HCT116 (cell line): ENCODE data around the gene ITM2B. TPM values are rescaled to one million over a fixed set of nuclear protein-coding genes. Genes with fewer than 3 reads are reported as not detected.

Experiments
- ATAC-seq: fragments of 200-7000 bp; cut with Tn5 transposase; 2 replicates; pipeline ENCODE4 v1.9.1; 2020; ENCODE audit warnings: mild to moderate bottlenecking, moderate library complexity
- BruUV-seq: library from RNA; stranded (reverse); fragments of 400-500 nt; replicated peaks from 2 replicates; lab custom pipeline; 2021; lab: Mats Ljungman, UMichigan
- CTCF ChIA-PET: fragments of 300-600 bp; sonication (Branson Sonifier 250); formaldehyde crosslinking; loops from one replicate; lab custom pipeline; 2021; ENCODE audit warnings: antibody characterized with exemption; lab: Charles Lee
- POLR2A ChIA-PET: fragments of 300-600, 350-600 bp; sonication (Branson Sonifier 250); formaldehyde crosslinking; loops from one replicate; lab custom pipeline; 2021; ENCODE audit warnings: antibody characterized with exemption; lab: Charles Lee
- RAD21 ChIA-PET, 2 experiments: fragments of 300-600 bp; sonication (Branson Sonifier 250); formaldehyde crosslinking; loops; one replicate each; lab custom pipeline; 2023; ENCODE audit warnings: low total read pairs in 2 of 2; ENCODE audit not compliant: uncharacterized antibody in 2 of 2, unreplicated experiment in 2 of 2, low non-redundant PET in 1 of 2; lab: Charles Lee
- DNase-seq: peaks from one replicate; pipeline ENCODE4 v3.0.0-alpha.2; 2010; ENCODE audit warnings: low read depth, low spot score
- H2AFZ ChIP-seq: fragments of 200-600 bp; shearing (Covaris generic), sonication (generic); 2 replicates; pipeline ENCODE4 v1.6.1; 2017; ENCODE audit warnings: low read depth, mixed run types, mixed read lengths, antibody characterized with exemption, low read length; ENCODE audit not compliant: poor library complexity, severe bottlenecking
- H3K27ac ChIP-seq: 2 replicates; pipeline ENCODE4 v1.5.1; 2012; ENCODE audit warnings: low read depth, low read length
- H3K27me3 ChIP-seq: fragments of 200-600 bp; sonication (generic); 2 replicates; pipeline ENCODE4 v1.6.1; 2016; ENCODE audit warnings: mixed run types, low read length, mixed read lengths; ENCODE audit not compliant: insufficient read depth
- H3K36me3 ChIP-seq, 2 experiments: fragments of 200-500 bp in 1 of 2; fragments of 200-600 bp in 1 of 2; sonication (Bioruptor generic) in 1 of 2; sonication (generic) in 1 of 2; 2 replicates each; pipeline versions ENCODE4 v1.5.1 to v1.6.1; 2014 to 2016; ENCODE audit warnings: low read length in 2 of 2, inconsistent platforms in 1 of 2, mixed read lengths in 1 of 2, mixed run types in 1 of 2; ENCODE audit not compliant: insufficient read depth in 2 of 2, control insufficient read depth in 1 of 2
- H3K4me1 ChIP-seq, 2 experiments: fragments of 200-600 bp in 1 of 2; sonication (generic) in 1 of 2; 2 replicates each; pipeline versions ENCODE4 v1.5.1 to v1.6.1; 2012 to 2017; ENCODE audit warnings: low read length in 2 of 2, inconsistent platforms in 1 of 2, mild to moderate bottlenecking in 1 of 2, mixed read lengths in 1 of 2, mixed run types in 1 of 2, moderate library complexity in 1 of 2; ENCODE audit not compliant: insufficient read depth in 2 of 2, control insufficient read depth in 1 of 2
- H3K4me2 ChIP-seq: fragments of 200-600 bp; sonication (generic); 2 replicates; pipeline ENCODE4 v1.6.1; 2017; ENCODE audit warnings: mixed run types, low read length, mixed read lengths
- H3K4me3 ChIP-seq, 2 experiments: fragments of 200-600 bp in 1 of 2; sonication (generic) in 1 of 2; replicated peaks in 1 of 2; 2 replicates each; pipeline ENCODE4 v1.5.1; 2011 to 2016; ENCODE audit warnings: low read length in 2 of 2, control low read depth in 1 of 2, low read depth in 1 of 2, mild to moderate bottlenecking in 1 of 2, mixed read lengths in 1 of 2, mixed run types in 1 of 2
- H3K79me2 ChIP-seq: fragments of 200-600 bp; sonication (generic); 2 replicates; pipeline ENCODE4 v1.6.1; 2017; ENCODE audit warnings: mild to moderate bottlenecking, mixed run types, low read length, moderate library complexity, mixed read lengths; ENCODE audit not compliant: insufficient read depth
- H3K9ac ChIP-seq: fragments of 200-600 bp; sonication (generic); 2 replicates; pipeline ENCODE4 v1.6.1; 2016; ENCODE audit warnings: low read length, mixed read lengths
- H3K9me2 ChIP-seq: fragments of 200-600 bp; sonication (generic), shearing (Covaris generic); 2 replicates; pipeline ENCODE4 v1.6.1; 2017; ENCODE audit warnings: mixed run types, mild to moderate bottlenecking, moderate library complexity; ENCODE audit not compliant: insufficient read depth
- H3K9me3 ChIP-seq, 2 experiments: fragments of 200-500 bp in 1 of 2; fragments of 200-600 bp in 1 of 2; sonication (Bioruptor generic) in 1 of 2; sonication (generic) in 1 of 2; 2 replicates each; pipeline ENCODE4 v1.6.1; 2014 to 2017; ENCODE audit warnings: low read length in 2 of 2, mixed read lengths in 2 of 2, inconsistent platforms in 1 of 2, low read depth in 1 of 2, mild to moderate bottlenecking in 1 of 2, mixed run types in 1 of 2, moderate library complexity in 1 of 2; ENCODE audit not compliant: control insufficient read depth in 1 of 2, insufficient read depth in 1 of 2
- H4K20me1 ChIP-seq: fragments of 200-600 bp; sonication (generic), shearing (Covaris generic); 2 replicates; pipeline ENCODE4 v1.6.1; 2017; ENCODE audit warnings: mixed run types, mild to moderate bottlenecking, moderate library complexity; ENCODE audit not compliant: insufficient read depth
- EZH2 ChIP-seq: fragments of 200-600 bp; sonication (generic); IDR thresholded peaks from 2 replicates; pipeline ENCODE4 v1.6.1; 2017; ENCODE audit warnings: antibody characterized with exemption, mixed run types
- FOSL1 ChIP-seq: IDR thresholded peaks from 2 replicates; pipeline ENCODE4 v1.6.1; 2012; ENCODE audit warnings: low read depth
- JUND ChIP-seq: IDR thresholded peaks from 2 replicates; pipeline ENCODE4 v1.6.1; 2012
- POLR2A ChIP-seq: IDR thresholded peaks from 2 replicates; pipeline ENCODE4 v1.7.0; 2011; ENCODE audit warnings: borderline replicate concordance; ENCODE audit not compliant: insufficient read depth, insufficient read length; ENCODE audit errors: extremely low read depth
- SP1 ChIP-seq: IDR thresholded peaks from 2 replicates; pipeline ENCODE4 v1.6.1; 2012; ENCODE audit warnings: low read depth
- SRF ChIP-seq: IDR thresholded peaks from 2 replicates; pipeline ENCODE4 v1.6.1; 2012; ENCODE audit warnings: low read depth
- TCF7L2 ChIP-seq: IDR thresholded peaks from 2 replicates; pipeline ENCODE4 v1.7.0; 2011; ENCODE audit warnings: borderline replicate concordance, inconsistent platforms; ENCODE audit not compliant: insufficient read depth, insufficient read length; ENCODE audit errors: extremely low read depth
- YY1 ChIP-seq: IDR thresholded peaks from 2 replicates; pipeline ENCODE4 v1.6.1; 2011; ENCODE audit warnings: low read length, low read depth, moderate library complexity, mild to moderate bottlenecking; ENCODE audit not compliant: insufficient replicate concordance; ENCODE audit errors: extremely low read depth
- ZFX ChIP-seq: fragments of 450-650 bp; IDR thresholded peaks from 2 replicates; pipeline ENCODE4 v1.6.1; 2017
- intact Hi-C: fragments of 100-400 bp; cut with micrococcal nuclease; formaldehyde crosslinking; loops from 2 replicates; pipeline ENCODE4 v1.10.0; 2022
- total RNA-seq: library from RNA; stranded (reverse); gene quantifications from one replicate; pipeline ENCODE4 v1.2.1, GENCODE V29; 2021; ENCODE audit not compliant: unreplicated experiment
- TF ChIP-seq, protein P1 (sequence below): IDR thresholded peaks from 2 replicates; pipeline ENCODE4 v1.6.1; 2012; ENCODE audit warnings: low read depth
- TF ChIP-seq, protein P2 (sequence below): IDR thresholded peaks from 2 replicates; pipeline ENCODE4 v1.6.1; 2012
- TF ChIP-seq, protein P3 (sequence below), 3 experiments: fragments of 200-600 bp in 1 of 3; sonication (generic) in 1 of 3; IDR thresholded peaks in 2 of 3; conservative IDR thresholded peaks in 1 of 3; 2 replicates each; pipeline ENCODE4 v1.5.1; 2012 to 2017; ENCODE audit warnings: low read depth in 2 of 3, low read length in 2 of 3, antibody characterized with exemption in 1 of 3, borderline replicate concordance in 1 of 3, control low read depth in 1 of 3, mild to moderate bottlenecking in 1 of 3, mixed read lengths in 1 of 3, mixed run types in 1 of 3, moderate library complexity in 1 of 3; ENCODE audit not compliant: insufficient read depth in 1 of 3
- TF ChIP-seq, protein P4 (sequence below): IDR thresholded peaks from 2 replicates; pipeline ENCODE4 v1.6.1; 2012

ITM2B gene
- total RNA-seq, 1 experiment from 2014 or later: 124 TPM

DNA sequence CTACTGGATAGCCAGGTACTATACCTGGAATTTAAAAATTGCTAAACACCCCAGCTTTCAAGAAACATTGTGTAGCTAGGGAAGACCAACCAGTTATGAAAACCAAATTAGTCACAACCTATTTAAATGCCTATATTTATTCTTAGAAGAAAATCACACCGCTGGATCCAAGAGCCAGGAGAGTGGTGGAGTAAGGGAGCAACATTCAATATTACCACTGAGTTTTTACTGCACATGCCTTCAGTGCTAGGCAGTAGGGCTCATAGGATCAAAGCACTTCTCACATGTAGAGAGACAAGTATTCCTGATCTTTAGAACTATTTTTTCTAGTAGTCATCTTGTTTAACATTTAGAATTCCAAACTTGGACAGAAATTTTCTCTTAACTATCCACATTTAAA lies 11.2 kb downstream of the ITM2B start:
- intact Hi-C loops: no loop called here
- Histone ChIP-seq H3K36me3 (no peaks in the 10 kb centered on the region; a peak in 1 of 4 replicates), H3K9ac (no peak overlapping the region), H3K9me2 (no peaks in the 10 kb centered on the region), H3K27me3 (no peaks in the 10 kb centered on the region), H3K27ac (no peak overlapping the region), H3K79me2 (peaks cover 21% of the 10 kb centered on the region), H3K4me2 (no peak overlapping the region), H4K20me1 (0 out of 2 replicates have a peak, but pooled peaks cover 4% of the 10 kb centered on the region), H3K9me3 (no peaks in the 10 kb centered on the region), H2AFZ (no peak overlapping the region), H3K4me1 (no peaks in the 10 kb centered on the region), H3K4me3 (no peak overlapping the region)
- ATAC-seq (no peak), DNase-seq (no peak)
- TF ChIP-seq, protein P1, sequence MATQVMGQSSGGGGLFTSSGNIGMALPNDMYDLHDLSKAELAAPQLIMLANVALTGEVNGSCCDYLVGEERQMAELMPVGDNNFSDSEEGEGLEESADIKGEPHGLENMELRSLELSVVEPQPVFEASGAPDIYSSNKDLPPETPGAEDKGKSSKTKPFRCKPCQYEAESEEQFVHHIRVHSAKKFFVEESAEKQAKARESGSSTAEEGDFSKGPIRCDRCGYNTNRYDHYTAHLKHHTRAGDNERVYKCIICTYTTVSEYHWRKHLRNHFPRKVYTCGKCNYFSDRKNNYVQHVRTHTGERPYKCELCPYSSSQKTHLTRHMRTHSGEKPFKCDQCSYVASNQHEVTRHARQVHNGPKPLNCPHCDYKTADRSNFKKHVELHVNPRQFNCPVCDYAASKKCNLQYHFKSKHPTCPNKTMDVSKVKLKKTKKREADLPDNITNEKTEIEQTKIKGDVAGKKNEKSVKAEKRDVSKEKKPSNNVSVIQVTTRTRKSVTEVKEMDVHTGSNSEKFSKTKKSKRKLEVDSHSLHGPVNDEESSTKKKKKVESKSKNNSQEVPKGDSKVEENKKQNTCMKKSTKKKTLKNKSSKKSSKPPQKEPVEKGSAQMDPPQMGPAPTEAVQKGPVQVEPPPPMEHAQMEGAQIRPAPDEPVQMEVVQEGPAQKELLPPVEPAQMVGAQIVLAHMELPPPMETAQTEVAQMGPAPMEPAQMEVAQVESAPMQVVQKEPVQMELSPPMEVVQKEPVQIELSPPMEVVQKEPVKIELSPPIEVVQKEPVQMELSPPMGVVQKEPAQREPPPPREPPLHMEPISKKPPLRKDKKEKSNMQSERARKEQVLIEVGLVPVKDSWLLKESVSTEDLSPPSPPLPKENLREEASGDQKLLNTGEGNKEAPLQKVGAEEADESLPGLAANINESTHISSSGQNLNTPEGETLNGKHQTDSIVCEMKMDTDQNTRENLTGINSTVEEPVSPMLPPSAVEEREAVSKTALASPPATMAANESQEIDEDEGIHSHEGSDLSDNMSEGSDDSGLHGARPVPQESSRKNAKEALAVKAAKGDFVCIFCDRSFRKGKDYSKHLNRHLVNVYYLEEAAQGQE: no peak
- TF ChIP-seq FOSL1 (no peak), TCF7L2 (no peak), ZFX (no peak), YY1 (no peak), SP1 (no peak), JUND (no peak), EZH2 (no peak), SRF (no peak), POLR2A (no peak)
- TF ChIP-seq, protein P2, sequence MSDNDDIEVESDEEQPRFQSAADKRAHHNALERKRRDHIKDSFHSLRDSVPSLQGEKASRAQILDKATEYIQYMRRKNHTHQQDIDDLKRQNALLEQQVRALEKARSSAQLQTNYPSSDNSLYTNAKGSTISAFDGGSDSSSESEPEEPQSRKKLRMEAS: no peak
- TF ChIP-seq, protein P3, sequence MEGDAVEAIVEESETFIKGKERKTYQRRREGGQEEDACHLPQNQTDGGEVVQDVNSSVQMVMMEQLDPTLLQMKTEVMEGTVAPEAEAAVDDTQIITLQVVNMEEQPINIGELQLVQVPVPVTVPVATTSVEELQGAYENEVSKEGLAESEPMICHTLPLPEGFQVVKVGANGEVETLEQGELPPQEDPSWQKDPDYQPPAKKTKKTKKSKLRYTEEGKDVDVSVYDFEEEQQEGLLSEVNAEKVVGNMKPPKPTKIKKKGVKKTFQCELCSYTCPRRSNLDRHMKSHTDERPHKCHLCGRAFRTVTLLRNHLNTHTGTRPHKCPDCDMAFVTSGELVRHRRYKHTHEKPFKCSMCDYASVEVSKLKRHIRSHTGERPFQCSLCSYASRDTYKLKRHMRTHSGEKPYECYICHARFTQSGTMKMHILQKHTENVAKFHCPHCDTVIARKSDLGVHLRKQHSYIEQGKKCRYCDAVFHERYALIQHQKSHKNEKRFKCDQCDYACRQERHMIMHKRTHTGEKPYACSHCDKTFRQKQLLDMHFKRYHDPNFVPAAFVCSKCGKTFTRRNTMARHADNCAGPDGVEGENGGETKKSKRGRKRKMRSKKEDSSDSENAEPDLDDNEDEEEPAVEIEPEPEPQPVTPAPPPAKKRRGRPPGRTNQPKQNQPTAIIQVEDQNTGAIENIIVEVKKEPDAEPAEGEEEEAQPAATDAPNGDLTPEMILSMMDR (IDR thresholded peaks at IDR 0.05 in 2 of 3, conservative IDR thresholded peaks at IDR 0.05 in 1 of 3; ENCODE audit: borderline replicate concordance in 1 of 3, insufficient read depth in 1 of 3, low read depth in 2 of 3, low read length in 2 of 3): no peak
- TF ChIP-seq, protein P4, sequence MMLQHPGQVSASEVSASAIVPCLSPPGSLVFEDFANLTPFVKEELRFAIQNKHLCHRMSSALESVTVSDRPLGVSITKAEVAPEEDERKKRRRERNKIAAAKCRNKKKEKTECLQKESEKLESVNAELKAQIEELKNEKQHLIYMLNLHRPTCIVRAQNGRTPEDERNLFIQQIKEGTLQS: no peak
- ChIA-PET RAD21 (interaction anchor here in 1 of 2 experiments (0.6 kb wide), 1 partner anchor 1544 kb away, joined by 3 read pairs; no protein-coding TSS in a partner anchor), CTCF (no interaction called here), POLR2A (no interaction called here)
- BruUV-seq: no TSS peak
